HCT116 (cell line): ENCODE data around the gene NR2F1-AS1. TPM values are rescaled to one million over a fixed set of nuclear protein-coding genes. Genes with fewer than 3 reads are reported as not detected.

ENCODE experiments used
- ATAC-seq: fragments of 200-7000 bp; cut with Tn5 transposase; 2 replicates; pipeline ENCODE4 v1.9.1; 2020; ENCODE audit warnings: mild to moderate bottlenecking, moderate library complexity
- BruUV-seq: library from RNA; stranded (reverse); fragments of 400-500 nt; replicated peaks from 2 replicates; lab custom pipeline; 2021; lab: Mats Ljungman, UMichigan
- CTCF ChIA-PET: fragments of 300-600 bp; sonication (Branson Sonifier 250); formaldehyde crosslinking; loops from one replicate; lab custom pipeline; 2021; ENCODE audit warnings: antibody characterized with exemption; lab: Charles Lee
- POLR2A ChIA-PET: fragments of 300-600, 350-600 bp; sonication (Branson Sonifier 250); formaldehyde crosslinking; loops from one replicate; lab custom pipeline; 2021; ENCODE audit warnings: antibody characterized with exemption; lab: Charles Lee
- RAD21 ChIA-PET, 2 experiments: fragments of 300-600 bp; sonication (Branson Sonifier 250); formaldehyde crosslinking; loops; one replicate each; lab custom pipeline; 2023; ENCODE audit warnings: low total read pairs in 2 of 2; ENCODE audit not compliant: uncharacterized antibody in 2 of 2, unreplicated experiment in 2 of 2, low non-redundant PET in 1 of 2; lab: Charles Lee
- DNase-seq: peaks from one replicate; pipeline ENCODE4 v3.0.0-alpha.2; 2010; ENCODE audit warnings: low read depth, low spot score
- H2AFZ ChIP-seq: fragments of 200-600 bp; shearing (Covaris generic), sonication (generic); 2 replicates; pipeline ENCODE4 v1.6.1; 2017; ENCODE audit warnings: low read depth, mixed run types, mixed read lengths, antibody characterized with exemption, low read length; ENCODE audit not compliant: poor library complexity, severe bottlenecking
- H3K27ac ChIP-seq: 2 replicates; pipeline ENCODE4 v1.5.1; 2012; ENCODE audit warnings: low read depth, low read length
- H3K27me3 ChIP-seq: fragments of 200-600 bp; sonication (generic); 2 replicates; pipeline ENCODE4 v1.6.1; 2016; ENCODE audit warnings: mixed run types, low read length, mixed read lengths; ENCODE audit not compliant: insufficient read depth
- H3K36me3 ChIP-seq, 2 experiments: fragments of 200-500 bp in 1 of 2; fragments of 200-600 bp in 1 of 2; sonication (Bioruptor generic) in 1 of 2; sonication (generic) in 1 of 2; 2 replicates each; pipeline versions ENCODE4 v1.5.1 to v1.6.1; 2014 to 2016; ENCODE audit warnings: low read length in 2 of 2, inconsistent platforms in 1 of 2, mixed read lengths in 1 of 2, mixed run types in 1 of 2; ENCODE audit not compliant: insufficient read depth in 2 of 2, control insufficient read depth in 1 of 2
- H3K4me1 ChIP-seq, 2 experiments: fragments of 200-600 bp in 1 of 2; sonication (generic) in 1 of 2; 2 replicates each; pipeline versions ENCODE4 v1.5.1 to v1.6.1; 2012 to 2017; ENCODE audit warnings: low read length in 2 of 2, inconsistent platforms in 1 of 2, mild to moderate bottlenecking in 1 of 2, mixed read lengths in 1 of 2, mixed run types in 1 of 2, moderate library complexity in 1 of 2; ENCODE audit not compliant: insufficient read depth in 2 of 2, control insufficient read depth in 1 of 2
- H3K4me2 ChIP-seq: fragments of 200-600 bp; sonication (generic); 2 replicates; pipeline ENCODE4 v1.6.1; 2017; ENCODE audit warnings: mixed run types, low read length, mixed read lengths
- H3K4me3 ChIP-seq, 2 experiments: fragments of 200-600 bp in 1 of 2; sonication (generic) in 1 of 2; replicated peaks in 1 of 2; 2 replicates each; pipeline ENCODE4 v1.5.1; 2011 to 2016; ENCODE audit warnings: low read length in 2 of 2, control low read depth in 1 of 2, low read depth in 1 of 2, mild to moderate bottlenecking in 1 of 2, mixed read lengths in 1 of 2, mixed run types in 1 of 2
- H3K79me2 ChIP-seq: fragments of 200-600 bp; sonication (generic); 2 replicates; pipeline ENCODE4 v1.6.1; 2017; ENCODE audit warnings: mild to moderate bottlenecking, mixed run types, low read length, moderate library complexity, mixed read lengths; ENCODE audit not compliant: insufficient read depth
- H3K9ac ChIP-seq: fragments of 200-600 bp; sonication (generic); 2 replicates; pipeline ENCODE4 v1.6.1; 2016; ENCODE audit warnings: low read length, mixed read lengths
- H3K9me2 ChIP-seq: fragments of 200-600 bp; sonication (generic), shearing (Covaris generic); 2 replicates; pipeline ENCODE4 v1.6.1; 2017; ENCODE audit warnings: mixed run types, mild to moderate bottlenecking, moderate library complexity; ENCODE audit not compliant: insufficient read depth
- H3K9me3 ChIP-seq, 2 experiments: fragments of 200-500 bp in 1 of 2; fragments of 200-600 bp in 1 of 2; sonication (Bioruptor generic) in 1 of 2; sonication (generic) in 1 of 2; 2 replicates each; pipeline ENCODE4 v1.6.1; 2014 to 2017; ENCODE audit warnings: low read length in 2 of 2, mixed read lengths in 2 of 2, inconsistent platforms in 1 of 2, low read depth in 1 of 2, mild to moderate bottlenecking in 1 of 2, mixed run types in 1 of 2, moderate library complexity in 1 of 2; ENCODE audit not compliant: control insufficient read depth in 1 of 2, insufficient read depth in 1 of 2
- H4K20me1 ChIP-seq: fragments of 200-600 bp; sonication (generic), shearing (Covaris generic); 2 replicates; pipeline ENCODE4 v1.6.1; 2017; ENCODE audit warnings: mixed run types, mild to moderate bottlenecking, moderate library complexity; ENCODE audit not compliant: insufficient read depth
- CBX3 ChIP-seq: IDR thresholded peaks from 2 replicates; pipeline ENCODE4 v1.6.1; 2012; ENCODE audit warnings: low read depth
- EGR1 ChIP-seq: IDR thresholded peaks from 2 replicates; pipeline ENCODE4 v1.6.1; 2012; ENCODE audit warnings: low read depth
- ELF1 ChIP-seq: IDR thresholded peaks from 2 replicates; pipeline ENCODE4 v1.6.1; 2012; ENCODE audit warnings: low read depth, borderline replicate concordance
- EZH2 ChIP-seq: fragments of 200-600 bp; sonication (generic); IDR thresholded peaks from 2 replicates; pipeline ENCODE4 v1.6.1; 2017; ENCODE audit warnings: antibody characterized with exemption, mixed run types
- FOSL1 ChIP-seq: IDR thresholded peaks from 2 replicates; pipeline ENCODE4 v1.6.1; 2012; ENCODE audit warnings: low read depth
- JUND ChIP-seq: IDR thresholded peaks from 2 replicates; pipeline ENCODE4 v1.6.1; 2012
- POLR2AphosphoS5 ChIP-seq: IDR thresholded peaks from 2 replicates; pipeline ENCODE4 v1.6.1; 2011; ENCODE audit warnings: mild to moderate bottlenecking, low read depth, low read length, moderate library complexity
- RAD21 ChIP-seq: IDR thresholded peaks from 2 replicates; pipeline ENCODE4 v1.6.1; 2012; ENCODE audit warnings: low read depth, mild to moderate bottlenecking
- REST ChIP-seq: IDR thresholded peaks from 2 replicates; pipeline ENCODE4 v1.6.1; 2012; ENCODE audit warnings: low read depth
- SIN3A ChIP-seq: IDR thresholded peaks from 2 replicates; pipeline ENCODE4 v1.6.1; 2012; ENCODE audit warnings: low read depth
- SRF ChIP-seq: IDR thresholded peaks from 2 replicates; pipeline ENCODE4 v1.6.1; 2012; ENCODE audit warnings: low read depth
- TCF7L2 ChIP-seq: IDR thresholded peaks from 2 replicates; pipeline ENCODE4 v1.7.0; 2011; ENCODE audit warnings: borderline replicate concordance, inconsistent platforms; ENCODE audit not compliant: insufficient read depth, insufficient read length; ENCODE audit errors: extremely low read depth
- ZBTB33 ChIP-seq: IDR thresholded peaks from 2 replicates; pipeline ENCODE4 v1.6.1; 2011; ENCODE audit warnings: mild to moderate bottlenecking, low read length, moderate library complexity; ENCODE audit not compliant: insufficient replicate concordance; ENCODE audit errors: extremely low read depth
- ZNF274 ChIP-seq: fragments of 200-500 bp; sonication (Bioruptor generic); IDR thresholded peaks from 2 replicates; pipeline ENCODE4 v1.6.1; 2014; ENCODE audit warnings: mild to moderate bottlenecking, low read depth, low read length, inconsistent platforms
- intact Hi-C: fragments of 100-400 bp; cut with micrococcal nuclease; formaldehyde crosslinking; loops from 2 replicates; pipeline ENCODE4 v1.10.0; 2022
- total RNA-seq: library from RNA; stranded (reverse); gene quantifications from one replicate; pipeline ENCODE4 v1.2.1, GENCODE V29; 2021; ENCODE audit not compliant: unreplicated experiment

Gene NR2F1-AS1
- total RNA-seq, 1 experiment from 2014 or later: 20.1 TPM

GRCh38 chr5:93384995-93385394 lies 196.0 kb downstream of the NR2F1-AS1 start:
- ATAC-seq: no peak
- RAD21 ChIA-PET: no interaction called here
- H3K9ac ChIP-seq: no peak overlapping the region
- CTCF ChIA-PET: no interaction called here
- no peak overlapping the region for H2AFZ ChIP-seq
- H3K36me3 ChIP-seq: no peaks in the 10 kb centered on the region
- H3K4me2 ChIP-seq: no peak overlapping the region
- no peak overlapping the region for H3K27ac ChIP-seq
- DNase-seq: no peak
- POLR2A ChIA-PET: no interaction called here
- TF ChIP-seq ZNF274 (no peak), ZBTB33 (no peak), POLR2AphosphoS5 (no peak), JUND (no peak), FOSL1 (no peak), CBX3 (no peak), SIN3A (no peak)
- TF ChIP-seq, all 23 proteins: peak for 0
- Histone ChIP-seq H4K20me1 (no peaks in the 10 kb centered on the region), H3K4me1 (no peaks in the 10 kb centered on the region), H3K27me3 (no peaks in the 10 kb centered on the region), H3K9me3 (no peaks in the 10 kb centered on the region), H3K79me2 (no peaks in the 10 kb centered on the region), H3K9me2 (no peaks in the 10 kb centered on the region), H3K4me3 (no peak overlapping the region)
- intact Hi-C loops: no loop called here
- BruUV-seq: no TSS peak

- no TSS peak for BruUV-seq
- no peaks in the 10 kb centered on the region for H3K79me2 ChIP-seq
- no peak overlapping the region for H2AFZ ChIP-seq
- no peaks in the 10 kb centered on the region for H4K20me1 ChIP-seq
- ChIA-PET POLR2A (no interaction called here), CTCF (no interaction called here), RAD21 (no interaction called here)
- no peaks in the 10 kb centered on the region for H3K27me3 ChIP-seq
- H3K9me3 ChIP-seq: no peaks in the 10 kb centered on the region
- no peak overlapping the region for H3K9ac ChIP-seq
- H3K4me1 ChIP-seq: no peaks in the 10 kb centered on the region
- intact Hi-C loops: no loop called here
- no peaks in the 10 kb centered on the region for H3K36me3 ChIP-seq
- H3K4me2 ChIP-seq: no peak overlapping the region
- no peak overlapping the region for H3K4me3 ChIP-seq
- H3K9me2 ChIP-seq: no peaks in the 10 kb centered on the region
- DNase-seq (no peak), ATAC-seq (no peak)
- no peak overlapping the region for H3K27ac ChIP-seq
- TF ChIP-seq EZH2: no peak
- no peak for TF ChIP-seq ZNF274
- no peak for TF ChIP-seq RAD21
- no peak for TF ChIP-seq SRF
- no peak for TF ChIP-seq TCF7L2
- no peak for TF ChIP-seq ZBTB33
- no peak for TF ChIP-seq EGR1
- TF ChIP-seq REST: no peak
- no peak for TF ChIP-seq ELF1
Observed at GRCh38 chr5:93384026-93384425, 197.0 kb downstream of the NR2F1-AS1 start.
